ENCODE data around the gene ETV1. TPM values are rescaled to one million over a fixed set of nuclear protein-coding genes. Genes with fewer than 3 reads are reported as not detected.
"Not testable (repeated sequence)": the region's sequence is repeated elsewhere in the genome, so short reads cannot be mapped to it uniquely, and the experiment has no call there.

Gene ETV1
- total RNA-seq, 2 donors from 2014 or later, result 9.2 to 10.5 TPM

- DNase-seq (ENCODE audit: low spot score), result no peak
- intact Hi-C loops (cut with DNase I), result no loop called here
These were observed 41.9 kb downstream of the ETV1 start for GRCh38 chr7:13947535-13947934.

DNA sequence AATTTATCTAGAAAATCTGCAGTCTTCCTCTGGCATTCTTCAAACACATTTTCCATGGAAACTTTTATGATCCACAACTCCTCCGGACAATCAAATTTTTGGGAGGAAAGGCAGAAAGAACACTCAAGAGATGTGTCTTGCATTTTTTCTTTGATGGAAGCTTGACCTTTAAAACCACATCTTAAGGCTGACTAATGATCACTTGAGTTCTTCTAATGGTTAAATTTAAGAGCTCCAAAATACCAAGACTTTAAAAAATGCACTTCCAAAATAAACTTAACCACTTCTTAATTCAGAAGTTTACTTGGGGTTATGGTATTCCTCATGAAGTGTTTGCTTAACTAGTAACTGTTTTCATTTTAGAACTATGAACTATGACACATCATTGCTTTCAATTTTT, 43.3 kb downstream of the ETV1 start:
- DNase-seq (ENCODE audit: low spot score), result no peak
- intact Hi-C loops (cut with DNase I), result no loop called here

DNA sequence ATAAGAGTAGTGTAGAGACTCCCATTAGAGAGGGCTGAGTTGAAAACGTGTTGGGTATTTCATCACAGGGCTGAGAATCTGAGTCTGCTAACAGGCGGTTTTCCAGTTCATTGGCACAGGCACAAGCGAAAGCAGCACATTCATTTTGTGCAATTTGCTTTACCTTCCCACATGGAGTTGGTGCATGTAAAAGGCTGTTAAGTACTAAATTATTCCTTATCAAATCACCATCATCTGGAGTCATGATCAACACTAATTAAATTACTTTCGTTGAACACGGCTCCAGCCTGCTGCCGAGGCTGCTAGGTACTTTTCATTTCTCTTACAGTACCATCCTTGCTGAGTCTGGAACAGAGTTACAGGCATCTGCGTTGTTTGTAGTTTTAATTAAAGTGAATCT, 43.8 kb downstream of the ETV1 start:
- intact Hi-C loops (cut with DNase I), result no loop called here
- no peak for DNase-seq (ENCODE audit: low spot score)

GRCh38 chr7:13933536-13933935, 55.9 kb downstream of the ETV1 start:
- no peak for DNase-seq (ENCODE audit: low spot score)
- intact Hi-C loops (cut with DNase I), result loop anchor here in 1 of 2 donors (10.0 kb wide), 1 partner anchor 251 kb away; no protein-coding TSS in a partner anchor

DNA sequence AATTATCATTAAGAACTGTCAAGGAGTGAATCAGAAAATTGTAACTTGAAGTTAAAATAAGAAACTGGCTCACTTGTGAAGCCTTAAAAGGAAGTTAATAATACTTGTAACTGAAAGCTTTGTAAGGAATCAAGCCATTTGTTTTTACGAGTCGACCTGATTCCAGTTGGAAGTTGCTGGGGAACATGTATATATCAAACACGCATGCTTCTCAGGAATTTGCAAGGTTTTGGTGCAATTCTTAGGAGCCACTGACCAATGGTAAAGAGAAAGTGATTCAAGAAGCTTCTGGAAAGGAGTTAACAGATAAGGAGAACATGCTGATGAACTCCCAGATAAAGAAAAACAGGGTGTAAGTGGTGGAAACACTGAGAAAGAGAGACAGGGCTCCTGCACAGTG, 56.4 kb downstream of the ETV1 start:
- intact Hi-C loops (cut with DNase I), result loop anchor here in 1 of 2 donors (10.0 kb wide), 1 partner anchor 252 kb away; no protein-coding TSS in a partner anchor
- no peak for DNase-seq (ENCODE audit: low spot score)

- intact Hi-C loops (cut with DNase I), result loop anchor here in 1 of 2 donors (10.0 kb wide), 1 partner anchor 253 kb away; no protein-coding TSS in a partner anchor
- no peak for DNase-seq (ENCODE audit: low spot score)
These were observed 57.3 kb downstream of the ETV1 start for GRCh38 chr7:13932131-13932530.

DNA sequence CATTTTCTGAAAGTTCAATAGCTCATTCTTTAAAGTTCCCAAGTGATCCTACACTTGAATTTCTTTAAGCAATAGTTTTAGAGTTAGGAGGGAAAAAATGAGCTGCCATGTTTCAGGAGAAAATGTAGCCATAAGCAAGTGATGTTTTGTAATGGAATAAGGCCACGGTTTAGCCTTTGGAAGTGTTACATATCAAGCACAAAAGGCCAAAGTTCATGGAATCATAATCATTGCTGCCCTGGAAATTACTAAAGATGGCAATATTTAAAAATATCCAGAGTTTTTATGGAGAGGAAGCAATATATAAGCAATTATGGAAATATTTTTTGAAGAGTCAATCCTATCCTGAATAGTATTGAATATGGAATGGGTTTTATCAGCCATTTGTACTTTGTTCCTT, 68.4 kb downstream of the ETV1 start:
- DNase-seq (ENCODE audit: low spot score), result no peak
- intact Hi-C loops (cut with DNase I), result no loop called here

DNA sequence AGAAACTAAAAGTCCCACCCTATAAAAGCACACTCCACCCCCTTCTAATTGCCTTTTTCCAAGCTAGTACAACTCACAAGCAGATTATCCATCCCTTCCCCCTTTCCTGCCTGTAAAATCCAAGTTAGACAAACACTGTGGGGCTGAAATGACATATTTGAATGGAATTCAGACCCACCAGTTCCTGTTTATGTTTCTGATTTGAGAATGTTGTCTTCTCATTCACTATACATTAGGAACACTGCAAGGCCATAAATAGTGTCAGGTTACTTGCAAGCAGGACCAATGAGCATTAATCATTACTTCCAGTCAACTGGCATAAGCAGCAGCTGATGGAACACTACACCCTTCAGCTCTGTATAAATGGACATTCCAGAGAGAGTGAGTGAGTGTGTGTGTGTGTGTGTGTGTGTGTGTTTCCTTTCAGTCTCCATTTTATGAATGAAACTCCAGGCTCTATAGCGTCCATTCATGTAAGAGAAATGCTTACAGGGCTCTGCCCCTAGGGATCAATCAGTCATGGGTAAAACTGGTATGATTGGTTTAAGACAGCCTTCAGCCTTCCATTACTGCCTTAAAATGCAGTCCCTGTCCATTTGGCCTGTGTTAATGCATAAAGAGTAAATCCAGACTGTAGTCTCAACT, 69.3 kb downstream of the ETV1 start:
- intact Hi-C loops (cut with DNase I), result no loop called here

DNA sequence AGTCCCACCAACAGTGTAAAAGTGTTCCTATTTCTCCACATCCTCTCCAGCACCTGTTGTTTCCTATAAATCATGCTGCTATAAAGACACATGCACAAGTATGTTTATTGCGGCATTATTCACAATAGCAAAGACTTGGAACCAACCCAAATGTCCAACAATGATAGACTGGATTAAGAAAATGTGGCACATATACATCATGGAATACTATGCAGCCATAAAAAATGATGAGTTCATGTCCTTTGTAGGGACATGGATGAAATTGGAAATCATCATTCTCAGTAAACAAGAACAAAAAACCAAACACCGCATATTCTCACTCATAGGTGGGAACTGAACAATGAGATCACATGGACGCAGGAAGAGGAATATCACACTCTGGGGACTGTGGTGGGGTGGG, 71.1 kb downstream of the ETV1 start:
- intact Hi-C loops (cut with DNase I); DNase-seq (ENCODE audit: low spot score): not testable (repeated sequence)

More for the DNA sequence above, 69.3 kb downstream of the ETV1 start:
- DNase-seq (ENCODE audit: low spot score), result no peak

- DNase-seq (ENCODE audit: low spot score), result not testable (repeated sequence)
These were observed 72.4 kb downstream of the ETV1 start for GRCh38 chr7:13917103-13917502.

DNA sequence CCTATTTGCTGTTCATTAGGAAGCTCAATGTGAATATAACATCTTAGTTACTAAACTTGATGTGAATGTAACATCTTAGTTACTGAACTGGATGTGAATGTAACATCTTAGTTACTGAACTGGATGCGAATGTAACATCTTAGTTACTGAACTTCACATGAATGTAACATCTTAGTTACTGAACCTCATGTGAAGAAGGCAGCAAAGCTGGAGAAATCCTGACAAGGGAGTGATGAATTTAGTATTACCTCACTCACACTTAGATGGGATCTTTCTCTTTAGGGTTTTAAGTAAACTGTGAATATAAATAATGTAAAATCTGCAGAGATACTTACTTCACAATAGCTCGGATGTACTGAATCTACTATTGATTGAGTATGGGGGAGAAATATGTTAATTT, 73.6 kb downstream of the ETV1 start:
- intact Hi-C loops (cut with DNase I), result no loop called here
- no peak for DNase-seq (ENCODE audit: low spot score)

More at GRCh38 chr7:13917103-13917502, 72.4 kb downstream of the ETV1 start:
- intact Hi-C loops (cut with DNase I), result not testable (repeated sequence)

DNA sequence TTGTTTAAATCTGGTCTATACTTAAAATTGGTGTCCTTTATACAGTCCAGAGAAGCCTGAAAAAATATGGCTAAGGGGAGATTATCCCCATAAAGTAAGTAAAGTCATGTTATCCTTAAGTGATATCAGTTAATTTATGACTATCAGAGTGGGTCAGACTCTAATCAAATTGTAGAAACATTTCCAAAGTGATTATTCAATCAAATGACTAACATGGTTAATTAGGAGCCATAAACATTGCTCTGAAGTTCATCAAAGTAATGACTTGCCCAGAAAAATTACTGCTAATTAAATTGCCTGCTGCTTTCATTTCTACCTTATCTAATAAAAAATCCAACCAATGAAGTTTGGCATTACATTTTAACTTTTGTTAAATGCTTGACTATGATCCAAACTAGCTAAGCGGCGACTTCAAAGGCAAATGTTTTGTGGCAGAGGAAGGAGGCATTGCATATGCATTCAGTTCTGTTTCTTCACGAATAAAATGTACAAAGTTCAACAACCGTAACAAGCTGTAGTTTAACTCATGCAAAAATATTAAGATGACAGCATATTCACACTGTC, 76.7 kb downstream of the ETV1 start:
- intact Hi-C loops (cut with DNase I), result no loop called here
- no peak for DNase-seq (ENCODE audit: low spot score)

DNA sequence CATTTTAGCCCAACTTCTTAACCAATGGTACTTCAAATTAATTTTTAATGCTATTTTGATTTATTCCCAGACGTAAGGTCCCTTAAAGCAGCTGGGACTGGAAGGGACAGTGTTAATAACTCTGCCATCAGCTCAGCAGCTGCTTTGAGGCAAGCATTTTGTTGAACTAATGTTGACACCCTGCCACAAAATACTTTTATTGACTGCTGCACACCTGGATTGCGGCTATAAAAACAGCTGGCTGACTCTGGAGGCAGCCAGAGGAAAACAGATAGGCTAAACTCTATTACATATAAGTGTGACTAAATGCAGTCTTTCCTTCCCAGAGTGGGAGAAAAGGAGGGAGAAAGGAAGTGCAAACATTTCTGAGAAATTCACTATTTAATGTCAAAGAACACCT, 77.6 kb downstream of the ETV1 start:
- DNase-seq (ENCODE audit: low spot score), result no peak
- intact Hi-C loops (cut with DNase I), result no loop called here

DNA sequence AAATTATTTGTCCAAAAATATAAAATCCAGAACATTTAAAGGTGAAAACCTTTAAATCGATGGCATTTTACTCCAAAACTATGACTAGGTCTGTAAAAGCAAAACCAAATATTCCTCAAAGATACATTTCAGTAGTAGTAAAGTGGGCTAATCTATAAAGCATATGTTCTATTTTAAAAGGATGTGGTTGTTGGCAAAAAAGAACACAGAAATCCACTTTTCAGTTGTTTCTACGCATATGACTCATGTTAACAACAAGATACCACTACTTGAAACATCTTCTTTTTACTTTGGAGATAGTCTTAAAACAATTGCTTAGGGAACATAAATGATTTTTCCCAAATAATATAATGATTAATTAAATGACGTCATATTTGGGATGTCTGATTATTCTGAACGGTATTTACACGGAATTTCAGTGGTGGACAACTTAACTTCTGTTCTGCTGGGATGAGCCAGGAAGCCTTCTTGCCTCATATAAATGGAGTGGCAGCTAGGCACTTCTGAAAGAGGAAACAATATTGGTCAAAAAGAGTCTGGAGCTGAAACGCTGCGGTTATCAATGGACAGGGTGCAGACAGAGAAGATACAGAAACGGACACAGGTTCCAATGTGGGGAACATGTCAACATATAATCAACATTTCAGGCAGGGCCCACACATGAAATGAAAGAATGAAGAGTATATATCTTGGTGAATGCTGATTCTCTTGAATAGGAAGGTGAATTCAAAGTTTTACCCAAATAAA, 78.5 kb downstream of the ETV1 start:
- intact Hi-C loops (cut with DNase I), result no loop called here
- no peak for DNase-seq (ENCODE audit: low spot score)

GRCh38 chr7:13908667-13909397, 80.6 kb downstream of the ETV1 start:
- DNase-seq (ENCODE audit: low spot score), result no peak
- intact Hi-C loops (cut with DNase I), result no loop called here

DNA sequence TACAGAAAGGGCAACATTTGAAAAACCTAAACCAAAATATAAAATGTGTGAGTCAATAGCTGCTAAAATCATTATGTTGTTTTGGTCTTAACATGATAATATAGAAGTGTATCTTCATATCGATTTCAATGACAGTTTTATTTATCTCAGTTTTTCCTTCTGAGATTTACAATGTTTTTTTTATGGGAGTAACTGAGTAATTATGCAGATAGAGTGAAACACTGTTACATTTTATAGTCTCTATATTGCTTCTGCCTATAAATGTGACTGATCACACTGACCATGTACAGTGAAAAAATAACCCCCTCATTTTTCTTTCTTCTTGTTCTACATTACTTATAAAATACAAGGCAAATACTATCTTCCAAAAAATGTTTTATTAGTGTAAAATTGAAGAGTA, 81.6 kb downstream of the ETV1 start:
- intact Hi-C loops (cut with DNase I), result no loop called here
- DNase-seq (ENCODE audit: low spot score), result no peak

DNA sequence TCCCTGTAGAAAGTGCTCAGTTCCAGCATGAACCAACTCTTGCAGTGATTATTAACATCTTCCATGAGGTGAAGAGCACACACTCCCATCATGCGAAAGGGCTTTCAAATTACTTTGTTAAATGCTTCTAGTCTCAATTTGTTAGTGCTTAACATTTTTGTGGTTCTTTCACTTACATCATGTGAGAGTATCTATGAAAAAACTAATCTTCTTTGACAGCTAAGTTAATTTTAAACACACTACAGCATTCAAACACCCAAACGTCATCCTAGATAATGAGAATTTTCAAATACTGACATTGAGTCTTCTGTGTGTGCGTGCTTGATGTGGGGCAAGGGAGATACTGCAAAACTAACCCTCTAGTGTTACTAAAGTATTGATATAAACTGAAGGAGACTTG, 84.8 kb downstream of the ETV1 start:
- DNase-seq (ENCODE audit: low spot score), result no peak
- intact Hi-C loops (cut with DNase I), result no loop called here

GRCh38 chr7:13904007-13904406, 85.5 kb downstream of the ETV1 start:
- intact Hi-C loops (cut with DNase I), result no loop called here
- DNase-seq (ENCODE audit: low spot score), result no peak

DNA sequence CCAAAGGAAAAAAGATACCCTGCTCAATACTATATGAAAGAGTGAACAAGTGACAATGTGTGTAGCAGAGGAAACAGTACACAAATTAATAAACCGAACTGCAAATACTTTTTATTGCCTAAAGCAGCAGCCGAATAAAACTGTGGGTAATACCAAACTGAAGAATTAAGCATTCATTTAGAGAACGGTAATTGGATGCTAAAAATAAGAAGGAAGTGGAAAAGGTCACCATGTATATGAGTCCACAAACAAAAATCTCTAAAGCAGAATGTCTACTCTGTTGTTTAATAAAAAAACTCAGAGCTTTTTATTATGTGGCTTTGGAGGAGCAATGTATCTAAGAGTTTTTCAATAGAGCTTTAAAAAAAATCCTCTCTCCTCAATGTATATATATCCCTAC, 87.9 kb downstream of the ETV1 start:
- intact Hi-C loops (cut with DNase I), result no loop called here
- DNase-seq (ENCODE audit: low spot score), result no peak

Measured in posterior vena cava (tissue), 2 donors.